Measurements from ENCODE around the gene GOLGA6B. TPM values are rescaled to one million over a fixed set of nuclear protein-coding genes. Genes with fewer than 3 reads are reported as not detected.
"Not testable (repeated sequence)": the region's sequence is repeated elsewhere in the genome, so short reads cannot be mapped to it uniquely, and the experiment has no call there.

The GOLGA6B gene, protein sequence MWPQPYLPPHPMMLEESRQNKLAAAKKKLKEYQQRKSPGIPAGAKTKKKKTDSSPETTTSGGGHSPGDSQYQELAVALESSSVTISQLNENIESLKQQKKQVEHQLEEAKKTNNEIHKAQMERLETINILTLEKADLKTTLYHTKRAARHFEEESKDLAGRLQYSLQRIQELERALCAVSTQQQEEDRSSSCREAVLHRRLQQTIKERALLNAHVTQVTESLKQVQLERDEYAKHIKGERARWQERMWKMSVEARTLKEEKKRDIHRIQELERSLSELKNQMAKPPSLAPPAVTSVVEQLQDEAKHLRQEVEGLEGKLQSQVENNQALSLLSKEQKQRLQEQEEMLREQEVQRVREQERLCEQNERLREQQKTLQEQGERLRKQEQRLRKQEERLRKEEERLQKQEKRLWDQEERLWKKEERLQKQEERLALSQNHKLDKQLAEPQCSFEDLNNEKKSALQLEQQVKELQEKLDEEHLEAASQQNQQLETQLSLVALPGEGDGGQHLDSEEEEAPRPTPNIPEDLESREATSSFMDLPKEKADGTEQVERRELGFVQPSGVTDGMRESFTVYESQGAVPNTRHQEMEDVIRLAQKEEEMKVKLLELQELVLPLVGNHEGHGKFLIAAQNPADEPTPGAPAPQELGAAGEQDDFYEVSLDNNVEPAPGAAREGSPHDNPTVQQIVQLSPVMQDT
- total RNA-seq (not detected), polyA plus RNA-seq (not detected)

GRCh38 chr15:72654397-72654796 is at the start of gene GOLGA6B:
GOLGA6B (plus strand) TSS chr15:72654697; CDS start chr15:72654738, 41 bp downstream.
- H3K4me3 ChIP-seq (ENCODE audit: low read length in 2 of 2); CTCF ChIA-PET (ENCODE audit: partially characterized antibody); H3K27me3 Mint-ChIP-seq; H3K4me1 ChIP-seq (ENCODE audit: insufficient read depth, low read length); H3K27ac ChIP-seq (ENCODE audit: low read depth, low read length); H3K9me3 ChIP-seq (ENCODE audit: control insufficient read depth in 1 of 2, low read length in 2 of 2); H3K27me3 ChIP-seq (ENCODE audit: insufficient read depth, low read length); intact Hi-C loops (cut with micrococcal nuclease); POLR2A ChIA-PET (ENCODE audit: partially characterized antibody); DNase-seq; H3K9me3 Mint-ChIP-seq; H3K4me3 Mint-ChIP-seq; H3K36me3 ChIP-seq (ENCODE audit: insufficient read depth, low read length); H3K4me1 Mint-ChIP-seq; H3K27ac Mint-ChIP-seq; H3K36me3 Mint-ChIP-seq: not testable (repeated sequence)

GRCh38 chr15:72604794-72605193 is 49.7 kb upstream of the GOLGA6B start:
- Mint-ChIP-seq H3K27me3 (no peaks in the 10 kb centered on the region), H3K27ac (no peak overlapping the region), H3K4me1 (no peaks in the 10 kb centered on the region), H3K36me3 (peaks cover 0 to 27% of the 10 kb centered on the region in 2 donors), H3K4me3 (peak overlapping the region in 1 of 8 donors; percentile 22), H3K9me3 (no peaks in the 10 kb centered on the region)
- intact Hi-C loops (cut with micrococcal nuclease), result loop anchor here (5.0 to 10.0 kb wide), 2 partner anchors 480 to 668 kb away; no protein-coding TSS in a partner anchor
- ChIA-PET POLR2A (ENCODE audit: partially characterized antibody) (no interaction called here), CTCF (ENCODE audit: partially characterized antibody) (no interaction called here)
- Histone ChIP-seq H3K27ac (ENCODE audit: low read depth, low read length) (no peak overlapping the region), H3K4me1 (ENCODE audit: insufficient read depth, low read length) (no peaks in the 10 kb centered on the region), H3K9me3 (ENCODE audit: control insufficient read depth in 1 of 2, low read length in 2 of 2) (no peaks in the 10 kb centered on the region), H3K27me3 (ENCODE audit: insufficient read depth, low read length) (no peaks in the 10 kb centered on the region), H3K36me3 (ENCODE audit: insufficient read depth, low read length) (no peaks in the 10 kb centered on the region), H3K4me3 (ENCODE audit: low read length in 2 of 2) (no peak overlapping the region)
- no peak for DNase-seq

- H3K27ac ChIP-seq (ENCODE audit: low read depth, low read length); DNase-seq; H3K4me1 Mint-ChIP-seq; H3K36me3 ChIP-seq (ENCODE audit: insufficient read depth, low read length); H3K9me3 ChIP-seq (ENCODE audit: control insufficient read depth in 1 of 2, low read length in 2 of 2); H3K4me3 ChIP-seq (ENCODE audit: low read length in 2 of 2); H3K27me3 ChIP-seq (ENCODE audit: insufficient read depth, low read length); CTCF ChIA-PET (ENCODE audit: partially characterized antibody); H3K9me3 Mint-ChIP-seq; H3K27ac Mint-ChIP-seq; POLR2A ChIA-PET (ENCODE audit: partially characterized antibody); H3K4me1 ChIP-seq (ENCODE audit: insufficient read depth, low read length); H3K27me3 Mint-ChIP-seq; H3K4me3 Mint-ChIP-seq: not testable (repeated sequence)
- H3K36me3 Mint-ChIP-seq, result peaks cover 0 to 27% of the 10 kb centered on the region in 2 donors
- intact Hi-C loops (cut with micrococcal nuclease), result loop anchor here (10.0 kb wide), 1 partner anchor 477 kb away; no protein-coding TSS in a partner anchor
These were observed 46.4 kb upstream of the GOLGA6B start for GRCh38 chr15:72608084-72608483.

DNA sequence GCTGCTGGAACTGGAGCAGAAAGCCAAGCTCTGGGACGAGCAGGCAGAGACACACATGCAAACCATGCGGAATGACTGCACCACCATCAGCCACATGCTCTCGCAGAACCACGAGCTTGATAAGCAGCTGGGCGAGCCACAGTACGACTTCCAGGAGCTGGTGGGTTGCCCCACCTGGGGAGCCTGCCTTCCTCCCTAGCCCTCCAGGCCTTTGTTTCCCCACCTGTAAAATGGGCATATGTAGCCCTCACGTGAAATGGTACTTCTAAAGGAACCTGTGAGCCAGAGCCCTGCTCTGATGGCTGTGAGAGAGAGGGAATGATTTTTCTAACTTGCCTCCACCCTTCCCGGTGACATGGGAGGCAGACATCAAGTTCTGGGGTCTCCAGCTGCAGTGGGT is 44.6 kb upstream of the GOLGA6B start:
- Mint-ChIP-seq H3K27me3 (no peaks in the 10 kb centered on the region), H3K4me3 (no peak overlapping the region), H3K36me3 (peaks cover 0 to 21% of the 10 kb centered on the region in 2 donors), H3K27ac (no peak overlapping the region), H3K4me1 (no peaks in the 10 kb centered on the region), H3K9me3 (no peaks in the 10 kb centered on the region)
- H3K27ac ChIP-seq (ENCODE audit: low read depth, low read length), result no peak overlapping the region
- no peaks in the 10 kb centered on the region for H3K36me3 ChIP-seq (ENCODE audit: insufficient read depth, low read length)
- CTCF ChIA-PET (ENCODE audit: partially characterized antibody), result no interaction called here
- H3K4me1 ChIP-seq (ENCODE audit: insufficient read depth, low read length), result no peaks in the 10 kb centered on the region
- no peaks in the 10 kb centered on the region for H3K9me3 ChIP-seq (ENCODE audit: control insufficient read depth in 1 of 2, low read length in 2 of 2)
- no peak for DNase-seq
- no peaks in the 10 kb centered on the region for H3K27me3 ChIP-seq (ENCODE audit: insufficient read depth, low read length)
- H3K4me3 ChIP-seq (ENCODE audit: low read length in 2 of 2), result no peak overlapping the region
- POLR2A ChIA-PET (ENCODE audit: partially characterized antibody), result no interaction called here
- intact Hi-C loops (cut with micrococcal nuclease), result loop anchor here (10.0 kb wide), 1 partner anchor 475 kb away; no protein-coding TSS in a partner anchor

DNA sequence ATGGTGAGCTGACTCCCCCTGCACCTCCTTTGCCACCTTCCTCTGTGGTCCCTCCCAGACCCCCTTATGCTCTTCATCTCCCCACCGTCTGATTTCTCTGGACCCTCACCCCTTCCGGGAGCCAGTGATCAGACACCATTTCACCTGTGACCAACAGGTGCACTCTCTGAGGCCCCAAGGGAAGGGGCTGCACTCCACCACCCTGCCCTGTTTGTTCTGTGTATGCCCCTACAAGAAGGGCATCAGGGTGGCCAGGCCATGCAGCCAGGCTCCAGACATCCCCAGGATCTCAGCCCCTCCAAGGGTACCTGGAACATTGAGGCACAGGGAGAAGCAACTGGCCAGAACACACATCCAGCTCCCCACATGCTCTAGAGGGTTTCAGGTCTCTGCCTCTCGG is 42.2 kb upstream of the GOLGA6B start:
- CTCF ChIA-PET (ENCODE audit: partially characterized antibody); H3K27me3 ChIP-seq (ENCODE audit: insufficient read depth, low read length); H3K4me3 Mint-ChIP-seq; H3K9me3 Mint-ChIP-seq; H3K27ac Mint-ChIP-seq; POLR2A ChIA-PET (ENCODE audit: partially characterized antibody); H3K4me3 ChIP-seq (ENCODE audit: low read length in 2 of 2); H3K27me3 Mint-ChIP-seq; DNase-seq; H3K36me3 ChIP-seq (ENCODE audit: insufficient read depth, low read length); H3K9me3 ChIP-seq (ENCODE audit: control insufficient read depth in 1 of 2, low read length in 2 of 2); H3K27ac ChIP-seq (ENCODE audit: low read depth, low read length); intact Hi-C loops (cut with micrococcal nuclease); H3K4me1 ChIP-seq (ENCODE audit: insufficient read depth, low read length): not testable (repeated sequence)
- H3K36me3 Mint-ChIP-seq, result peaks cover 0 to 17% of the 10 kb centered on the region in 2 donors
- H3K4me1 Mint-ChIP-seq, result peaks cover 4 to 11% (median 7%) of the 10 kb centered on the region in 4 donors

DNA sequence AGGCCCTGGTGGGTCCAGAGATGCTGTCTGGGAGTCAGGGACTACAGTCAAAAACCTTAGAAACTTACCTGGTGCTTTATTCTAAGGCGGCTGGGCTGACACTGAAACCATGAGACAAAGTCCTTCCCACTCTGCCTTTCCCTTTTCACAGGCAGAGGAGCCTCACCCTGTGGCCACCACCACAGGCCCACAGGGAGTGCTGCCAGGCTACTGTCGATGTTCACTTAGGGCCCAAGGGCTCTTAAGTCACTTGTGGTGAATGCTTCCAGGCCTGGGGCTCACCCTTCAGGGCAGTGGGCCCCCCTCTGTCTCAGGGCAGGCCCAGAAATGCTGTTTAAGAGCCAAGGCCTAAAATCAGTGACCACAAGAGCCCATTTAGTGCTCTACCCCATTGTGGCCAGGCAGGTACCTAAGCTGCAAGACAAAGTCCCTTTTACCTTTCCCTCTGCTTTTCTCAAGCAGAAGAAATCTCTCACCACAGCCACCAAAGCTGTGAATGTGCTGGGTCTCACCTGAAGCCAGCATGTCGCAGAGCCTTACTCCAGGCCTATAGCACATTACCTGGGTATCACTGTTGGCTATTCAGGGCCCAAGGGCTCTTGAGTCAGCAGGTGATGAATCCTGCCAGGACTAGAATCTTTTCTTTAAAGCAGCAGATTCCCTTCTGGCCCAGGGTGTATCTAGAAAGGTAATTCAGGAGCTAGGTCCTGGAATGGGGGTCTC is 39.5 kb upstream of the GOLGA6B start:
- Histone ChIP-seq H3K4me1 (ENCODE audit: insufficient read depth, low read length) (no peaks in the 10 kb centered on the region), H3K4me3 (ENCODE audit: low read length in 2 of 2) (no peak overlapping the region), H3K9me3 (ENCODE audit: control insufficient read depth in 1 of 2, low read length in 2 of 2) (no peaks in the 10 kb centered on the region), H3K27me3 (ENCODE audit: insufficient read depth, low read length) (no peaks in the 10 kb centered on the region), H3K36me3 (ENCODE audit: insufficient read depth, low read length) (no peaks in the 10 kb centered on the region), H3K27ac (ENCODE audit: low read depth, low read length) (no peak overlapping the region)
- H3K4me3 Mint-ChIP-seq, result no peak overlapping the region
- no peaks in the 10 kb centered on the region for H3K9me3 Mint-ChIP-seq
- peaks cover 4 to 11% (median 7%) of the 10 kb centered on the region in 4 donors for H3K4me1 Mint-ChIP-seq
- ChIA-PET CTCF (ENCODE audit: partially characterized antibody) (no interaction called here), POLR2A (ENCODE audit: partially characterized antibody) (no interaction called here)
- intact Hi-C loops (cut with micrococcal nuclease), result no loop called here
- H3K36me3 Mint-ChIP-seq, result no peaks in the 10 kb centered on the region
- no peak for DNase-seq
- H3K27ac Mint-ChIP-seq, result peak overlapping the region in 1 of 7 donors; percentile 68
- H3K27me3 Mint-ChIP-seq, result no peaks in the 10 kb centered on the region

DNA sequence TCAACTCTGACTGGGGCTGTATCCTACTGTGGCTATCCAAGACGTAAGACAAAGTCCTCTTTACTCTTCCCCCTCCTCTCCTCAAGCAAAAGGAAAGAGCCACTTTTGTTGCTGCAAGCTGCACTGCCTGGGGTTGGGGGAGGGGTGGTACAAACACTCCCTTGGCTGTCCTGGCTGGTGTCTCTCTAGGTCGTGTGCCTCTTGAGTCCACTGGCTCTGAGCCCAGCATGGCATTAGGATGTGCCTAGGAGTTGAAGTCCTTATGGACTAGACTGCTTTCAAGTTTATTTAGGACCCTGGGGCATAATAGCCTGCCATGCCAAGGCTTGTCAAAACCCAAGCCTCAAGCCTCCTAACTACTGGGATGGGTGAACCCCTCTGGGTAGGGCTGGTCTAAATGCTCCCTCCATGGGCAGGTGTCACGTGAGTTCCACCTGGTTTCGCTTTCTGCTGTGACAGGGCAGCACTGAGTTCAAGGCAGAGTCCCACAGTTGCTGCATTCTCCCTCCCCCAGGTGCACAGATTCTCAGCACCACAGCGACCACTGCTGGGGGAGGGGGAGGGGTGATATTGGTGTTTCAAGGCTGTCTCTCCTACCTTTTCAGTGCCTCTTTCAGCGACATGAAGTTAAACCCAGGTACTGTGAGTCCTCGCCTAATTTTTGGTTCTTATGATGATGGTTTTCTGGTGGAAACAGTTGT is 38.8 kb upstream of the GOLGA6B start:
- H3K9me3 Mint-ChIP-seq; H3K36me3 ChIP-seq (ENCODE audit: insufficient read depth, low read length); H3K4me3 Mint-ChIP-seq; H3K36me3 Mint-ChIP-seq; H3K4me3 ChIP-seq (ENCODE audit: low read length in 2 of 2); H3K4me1 ChIP-seq (ENCODE audit: insufficient read depth, low read length); H3K27me3 Mint-ChIP-seq; H3K27me3 ChIP-seq (ENCODE audit: insufficient read depth, low read length); intact Hi-C loops (cut with micrococcal nuclease); H3K27ac ChIP-seq (ENCODE audit: low read depth, low read length); CTCF ChIA-PET (ENCODE audit: partially characterized antibody); POLR2A ChIA-PET (ENCODE audit: partially characterized antibody); H3K9me3 ChIP-seq (ENCODE audit: control insufficient read depth in 1 of 2, low read length in 2 of 2): not testable (repeated sequence)
- peak in 3 of 5 donors; percentile 11 to 23 (median 17) for DNase-seq
- Mint-ChIP-seq H3K27ac (peak overlapping the region in 3 of 7 donors; percentile 20 to 68 (median 50)), H3K4me1 (peaks cover 4 to 11% (median 7%) of the 10 kb centered on the region in 4 donors)

Measured in CD4-positive, alpha-beta memory T cell (primary cell).